DND-41 (cell line): Measurements from ENCODE around the gene EMSY.

Experiments used
- ATAC-seq: fragments of 200-7000 bp; cut with Tn5 transposase; 3 replicates; pipeline ENCODE4 v1.9.1; 2021; ENCODE audit warnings: low read depth; ENCODE audit not compliant: insufficient read depth
- DNase-seq: peaks from one replicate; pipeline ENCODE4 v3.0.0-alpha.2; 2020
- H2AFZ ChIP-seq: 2 replicates; pipeline ENCODE4 v1.6.0; 2012; ENCODE audit warnings: low read depth, low read length
- H3K27ac ChIP-seq: 2 replicates; pipeline ENCODE4 v1.5.1; 2012; ENCODE audit warnings: low read length, inconsistent platforms
- H3K27me3 ChIP-seq: fragments of 200-600 bp; sonication (generic); 2 replicates; pipeline ENCODE4 v1.6.0; 2012; ENCODE audit warnings: low read length, mild to moderate bottlenecking, inconsistent platforms; ENCODE audit not compliant: insufficient read depth, poor library complexity
- H3K36me3 ChIP-seq: 2 replicates; pipeline ENCODE4 v1.5.1; 2012; ENCODE audit warnings: low read length, inconsistent platforms; ENCODE audit not compliant: insufficient read depth
- H3K4me1 ChIP-seq: 2 replicates; pipeline ENCODE4 v1.5.1; 2012; ENCODE audit warnings: mild to moderate bottlenecking, low read length; ENCODE audit not compliant: insufficient read depth
- H3K4me2 ChIP-seq: 2 replicates; pipeline ENCODE4 v1.6.0; 2012; ENCODE audit warnings: mild to moderate bottlenecking, moderate library complexity, low read length, inconsistent platforms; ENCODE audit not compliant: insufficient read depth
- H3K4me3 ChIP-seq, 2 experiments: fragments of 200-600 bp in 1 of 2; shearing (Covaris generic) in 1 of 2; 2 replicates each; pipeline ENCODE4 v1.5.1; 2012 to 2016; ENCODE audit warnings: inconsistent platforms in 2 of 2, low read length in 2 of 2, mild to moderate bottlenecking in 2 of 2, low read depth in 1 of 2, moderate library complexity in 1 of 2
- H3K79me2 ChIP-seq: 2 replicates; pipeline ENCODE4 v1.6.0; 2012; ENCODE audit warnings: low read length, inconsistent platforms; ENCODE audit not compliant: insufficient read depth
- H3K9ac ChIP-seq: 2 replicates; pipeline ENCODE4 v1.6.0; 2012; ENCODE audit warnings: low read depth, mild to moderate bottlenecking, inconsistent platforms, low read length, moderate library complexity
- H3K9me3 ChIP-seq: 2 replicates; pipeline ENCODE4 v1.5.1; 2012; ENCODE audit warnings: low read length, moderate library complexity, mild to moderate bottlenecking, inconsistent platforms; ENCODE audit not compliant: insufficient read depth, severe bottlenecking
- H4K20me1 ChIP-seq: 2 replicates; pipeline ENCODE4 v1.6.0; 2012; ENCODE audit warnings: low read length; ENCODE audit not compliant: insufficient read depth
- EZH2 ChIP-seq: IDR thresholded peaks from 3 replicates; pipeline ENCODE4 v1.6.1; 2012; ENCODE audit warnings: borderline replicate concordance, low read depth, mild to moderate bottlenecking, moderate library complexity, low read length, inconsistent platforms; ENCODE audit not compliant: severe bottlenecking
- TF ChIP-seq, protein P1 (sequence below): IDR thresholded peaks from 2 replicates; pipeline ENCODE4 v1.5.1; 2012; ENCODE audit warnings: borderline replicate concordance, low read length, moderate library complexity, mild to moderate bottlenecking; ENCODE audit not compliant: poor library complexity, severe bottlenecking; ENCODE audit errors: extremely low read depth

EMSY gene

DNA sequence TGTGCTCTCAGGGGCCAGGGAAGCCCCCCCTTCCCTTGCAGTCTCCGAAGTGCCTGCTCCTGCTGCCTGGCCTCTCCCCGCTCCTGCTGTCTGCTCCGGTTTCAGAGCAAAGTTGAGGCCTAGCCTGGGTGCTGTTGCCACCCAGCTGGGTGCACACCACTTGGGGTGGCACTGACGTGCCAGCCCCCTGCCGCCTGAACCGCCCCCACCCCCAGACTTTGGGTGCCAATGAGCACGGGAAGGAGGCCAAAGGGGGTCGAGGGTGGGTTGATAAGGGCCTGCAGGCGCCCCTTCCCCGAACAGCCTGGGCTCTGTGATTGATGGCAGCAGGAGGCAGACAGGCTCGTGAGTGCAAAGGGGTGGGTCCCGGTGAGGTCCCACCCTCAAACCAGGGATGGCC is 48.2 kb downstream of the EMSY start:
- Histone ChIP-seq H3K36me3 (peaks cover 84% of the 10 kb centered on the region), H3K9ac (no peak overlapping the region), H3K4me1 (no peaks in the 10 kb centered on the region), H3K79me2 (peaks cover 16% of the 10 kb centered on the region; the same call in 1 of the 2 replicates), H3K27ac (no peak overlapping the region), H3K4me3 (no peak overlapping the region), H3K4me2 (no peak overlapping the region), H3K9me3 (no peaks in the 10 kb centered on the region), H3K27me3 (no peaks in the 10 kb centered on the region), H4K20me1 (peaks cover 9% of the 10 kb centered on the region; the same call in 1 of the 2 replicates), H2AFZ (no peak overlapping the region)
- ATAC-seq = no peak
- DNase-seq = no peak
- TF ChIP-seq EZH2 = no peak
- TF ChIP-seq, protein P1, sequence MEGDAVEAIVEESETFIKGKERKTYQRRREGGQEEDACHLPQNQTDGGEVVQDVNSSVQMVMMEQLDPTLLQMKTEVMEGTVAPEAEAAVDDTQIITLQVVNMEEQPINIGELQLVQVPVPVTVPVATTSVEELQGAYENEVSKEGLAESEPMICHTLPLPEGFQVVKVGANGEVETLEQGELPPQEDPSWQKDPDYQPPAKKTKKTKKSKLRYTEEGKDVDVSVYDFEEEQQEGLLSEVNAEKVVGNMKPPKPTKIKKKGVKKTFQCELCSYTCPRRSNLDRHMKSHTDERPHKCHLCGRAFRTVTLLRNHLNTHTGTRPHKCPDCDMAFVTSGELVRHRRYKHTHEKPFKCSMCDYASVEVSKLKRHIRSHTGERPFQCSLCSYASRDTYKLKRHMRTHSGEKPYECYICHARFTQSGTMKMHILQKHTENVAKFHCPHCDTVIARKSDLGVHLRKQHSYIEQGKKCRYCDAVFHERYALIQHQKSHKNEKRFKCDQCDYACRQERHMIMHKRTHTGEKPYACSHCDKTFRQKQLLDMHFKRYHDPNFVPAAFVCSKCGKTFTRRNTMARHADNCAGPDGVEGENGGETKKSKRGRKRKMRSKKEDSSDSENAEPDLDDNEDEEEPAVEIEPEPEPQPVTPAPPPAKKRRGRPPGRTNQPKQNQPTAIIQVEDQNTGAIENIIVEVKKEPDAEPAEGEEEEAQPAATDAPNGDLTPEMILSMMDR = no peak

DNA sequence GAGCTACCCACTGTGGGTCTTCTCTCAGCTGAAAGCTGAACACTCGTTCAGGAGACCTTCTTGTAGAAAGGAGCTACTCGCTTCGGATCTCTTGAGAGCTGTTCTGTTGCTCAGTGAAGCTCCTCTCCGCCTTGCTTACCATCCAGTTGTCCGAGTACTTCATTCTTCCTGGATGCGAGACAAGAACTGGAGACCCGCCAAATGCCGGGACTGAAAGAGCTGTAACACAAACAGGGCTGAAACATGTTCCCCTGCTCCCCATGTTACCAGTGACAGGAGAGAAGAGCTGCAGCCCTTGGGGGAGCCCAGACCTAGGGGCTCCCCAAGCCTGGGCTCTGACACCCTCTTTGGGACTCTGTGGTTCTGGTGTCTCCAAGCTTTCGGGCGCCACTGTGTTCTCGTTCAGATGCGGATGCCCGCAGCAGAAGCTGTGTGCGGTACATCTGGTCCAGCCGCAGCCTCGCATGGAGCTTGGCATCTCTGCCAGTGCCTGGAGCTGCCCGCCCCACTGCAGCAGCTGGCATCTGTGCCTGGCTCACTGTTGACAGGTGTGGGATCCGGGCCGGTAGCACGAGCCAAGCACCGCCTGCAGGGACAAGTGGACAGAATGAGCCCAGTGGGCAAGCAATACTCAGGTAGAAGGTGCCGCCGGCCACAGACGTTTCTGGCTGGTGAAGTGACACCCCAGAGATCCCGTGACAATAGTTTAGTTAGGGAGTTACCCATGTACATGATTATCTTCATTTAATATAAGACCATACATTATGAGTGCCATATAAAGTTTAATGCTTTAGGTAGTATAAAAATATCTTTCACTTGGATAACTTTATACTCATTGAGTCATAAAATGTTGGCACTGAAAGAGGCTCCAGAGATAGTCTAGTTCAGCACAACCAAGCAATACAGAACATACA is 49.1 kb downstream of the EMSY start:
- ATAC-seq (no peak), DNase-seq (no peak)
- H3K9ac ChIP-seq = no peak overlapping the region
- H3K27me3 ChIP-seq = no peaks in the 10 kb centered on the region
- H2AFZ ChIP-seq = no peak overlapping the region
- H3K4me2 ChIP-seq = no peak overlapping the region
- H3K4me3 ChIP-seq = no peak overlapping the region
- peaks cover 9% of the 10 kb centered on the region; the same call in 1 of the 2 replicates for H4K20me1 ChIP-seq
- H3K79me2 ChIP-seq = peaks cover 14% of the 10 kb centered on the region; the same call in 1 of the 2 replicates
- no peak overlapping the region for H3K27ac ChIP-seq
- no peaks in the 10 kb centered on the region for H3K9me3 ChIP-seq
- H3K36me3 ChIP-seq = peaks cover 85% of the 10 kb centered on the region
- TF ChIP-seq, protein P1 = no peak
- no peak for TF ChIP-seq EZH2
- no peaks in the 10 kb centered on the region for H3K4me1 ChIP-seq

DNA sequence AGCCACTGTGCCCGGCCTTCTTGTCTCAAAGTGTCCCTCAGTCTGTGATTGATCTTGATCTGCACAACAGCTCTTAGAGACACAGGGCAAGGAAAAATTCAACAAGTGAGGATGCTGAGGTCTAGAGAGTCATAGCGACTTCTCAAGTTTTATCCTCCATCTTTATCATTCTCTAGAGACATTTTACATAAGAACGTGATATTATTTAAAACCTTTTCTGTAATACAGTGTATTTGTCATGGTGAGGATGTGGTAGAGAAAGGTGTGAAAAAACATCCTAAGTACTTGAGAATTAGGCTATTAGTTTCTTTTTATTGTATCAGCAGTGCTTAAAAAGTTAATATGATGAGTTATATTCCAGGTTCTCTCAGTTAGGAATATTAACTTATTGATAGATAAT is 50.2 kb downstream of the EMSY start:
- Histone ChIP-seq H3K4me2 (no peak overlapping the region), H3K9ac (no peak overlapping the region), H3K9me3 (no peaks in the 10 kb centered on the region), H2AFZ (no peak overlapping the region), H3K79me2 (peaks cover 9% of the 10 kb centered on the region; the same call in 1 of the 2 replicates), H3K4me1 (no peaks in the 10 kb centered on the region), H4K20me1 (peaks cover 9% of the 10 kb centered on the region; the same call in 1 of the 2 replicates), H3K4me3 (no peak overlapping the region), H3K27me3 (no peaks in the 10 kb centered on the region), H3K27ac (no peak overlapping the region), H3K36me3 (peaks cover 85% of the 10 kb centered on the region)
- no peak for DNase-seq
- no peak for ATAC-seq
- TF ChIP-seq, protein P1 = no peak
- no peak for TF ChIP-seq EZH2
